Measurements from ENCODE around the gene C1orf167.

The C1orf167 gene

GRCh38 chr1:11738783-11739182, 23.2 kb upstream of the C1orf167 start:
- peaks cover 14% of the 10 kb centered on the region for H3K4me1 ChIP-seq (ENCODE audit: control insufficient read depth, insufficient read depth, low read length)
- peaks cover 3% of the 10 kb centered on the region for H3K36me3 ChIP-seq (ENCODE audit: control insufficient read depth, insufficient read depth, low read length)
- no peak overlapping the region for H3K4me3 ChIP-seq (ENCODE audit: low read depth, low read length)
- no peak overlapping the region for H3K9ac ChIP-seq (ENCODE audit: low read depth, low read length)
- no peaks in the 10 kb centered on the region for H3K9me3 ChIP-seq (ENCODE audit: control insufficient read depth, insufficient read depth, low read length)
- no peaks in the 10 kb centered on the region for H3K27me3 ChIP-seq (ENCODE audit: control insufficient read depth, insufficient read depth, low read length)

- H3K9me3 ChIP-seq (ENCODE audit: control insufficient read depth, insufficient read depth, low read length), result no peaks in the 10 kb centered on the region
- H3K4me3 ChIP-seq (ENCODE audit: low read depth, low read length), result no peak overlapping the region
- H3K9ac ChIP-seq (ENCODE audit: low read depth, low read length), result no peak overlapping the region
- peaks cover 3% of the 10 kb centered on the region for H3K36me3 ChIP-seq (ENCODE audit: control insufficient read depth, insufficient read depth, low read length)
- H3K4me1 ChIP-seq (ENCODE audit: control insufficient read depth, insufficient read depth, low read length), result peaks cover 12% of the 10 kb centered on the region
- H3K27me3 ChIP-seq (ENCODE audit: control insufficient read depth, insufficient read depth, low read length), result no peaks in the 10 kb centered on the region
Observed at GRCh38 chr1:11740258-11741192, 21.5 kb upstream of the C1orf167 start.

- Histone ChIP-seq H3K4me1 (ENCODE audit: control insufficient read depth, insufficient read depth, low read length) (peaks cover 11% of the 10 kb centered on the region), H3K4me3 (ENCODE audit: low read depth, low read length) (no peak overlapping the region), H3K9me3 (ENCODE audit: control insufficient read depth, insufficient read depth, low read length) (no peaks in the 10 kb centered on the region), H3K36me3 (ENCODE audit: control insufficient read depth, insufficient read depth, low read length) (peaks cover 3% of the 10 kb centered on the region), H3K27me3 (ENCODE audit: control insufficient read depth, insufficient read depth, low read length) (no peaks in the 10 kb centered on the region), H3K9ac (ENCODE audit: low read depth, low read length) (no peak overlapping the region)
Observed at GRCh38 chr1:11741482-11741881, 20.5 kb upstream of the C1orf167 start.

GRCh38 chr1:11741919-11742558, 20.0 kb upstream of the C1orf167 start:
- peaks cover 9% of the 10 kb centered on the region for H3K4me1 ChIP-seq (ENCODE audit: control insufficient read depth, insufficient read depth, low read length)
- no peak overlapping the region for H3K4me3 ChIP-seq (ENCODE audit: low read depth, low read length)
- no peaks in the 10 kb centered on the region for H3K9me3 ChIP-seq (ENCODE audit: control insufficient read depth, insufficient read depth, low read length)
- H3K27me3 ChIP-seq (ENCODE audit: control insufficient read depth, insufficient read depth, low read length), result no peaks in the 10 kb centered on the region
- no peak overlapping the region for H3K9ac ChIP-seq (ENCODE audit: low read depth, low read length)
- H3K36me3 ChIP-seq (ENCODE audit: control insufficient read depth, insufficient read depth, low read length), result peaks cover 3% of the 10 kb centered on the region

GRCh38 chr1:11744287-11744686, 17.7 kb upstream of the C1orf167 start:
- H3K9me3 ChIP-seq (ENCODE audit: control insufficient read depth, insufficient read depth, low read length), result no peaks in the 10 kb centered on the region
- H3K36me3 ChIP-seq (ENCODE audit: control insufficient read depth, insufficient read depth, low read length), result peaks cover 12% of the 10 kb centered on the region
- no peak overlapping the region for H3K4me3 ChIP-seq (ENCODE audit: low read depth, low read length)
- no peak overlapping the region for H3K9ac ChIP-seq (ENCODE audit: low read depth, low read length)
- no peaks in the 10 kb centered on the region for H3K27me3 ChIP-seq (ENCODE audit: control insufficient read depth, insufficient read depth, low read length)
- H3K4me1 ChIP-seq (ENCODE audit: control insufficient read depth, insufficient read depth, low read length), result peaks cover 6% of the 10 kb centered on the region

- no peaks in the 10 kb centered on the region for H3K9me3 ChIP-seq (ENCODE audit: control insufficient read depth, insufficient read depth, low read length)
- no peaks in the 10 kb centered on the region for H3K27me3 ChIP-seq (ENCODE audit: control insufficient read depth, insufficient read depth, low read length)
- peaks cover 6% of the 10 kb centered on the region for H3K4me1 ChIP-seq (ENCODE audit: control insufficient read depth, insufficient read depth, low read length)
- peaks cover 29% of the 10 kb centered on the region for H3K36me3 ChIP-seq (ENCODE audit: control insufficient read depth, insufficient read depth, low read length)
- no peak overlapping the region for H3K4me3 ChIP-seq (ENCODE audit: low read depth, low read length)
- no peak overlapping the region for H3K9ac ChIP-seq (ENCODE audit: low read depth, low read length)
Observed at GRCh38 chr1:11746092-11746491, 15.9 kb upstream of the C1orf167 start.

GRCh38 chr1:11746795-11747487, 15.1 kb upstream of the C1orf167 start:
- no peaks in the 10 kb centered on the region for H3K9me3 ChIP-seq (ENCODE audit: control insufficient read depth, insufficient read depth, low read length)
- no peak overlapping the region for H3K4me3 ChIP-seq (ENCODE audit: low read depth, low read length)
- H3K36me3 ChIP-seq (ENCODE audit: control insufficient read depth, insufficient read depth, low read length), result peaks cover 34% of the 10 kb centered on the region
- peaks cover 6% of the 10 kb centered on the region for H3K4me1 ChIP-seq (ENCODE audit: control insufficient read depth, insufficient read depth, low read length)
- no peaks in the 10 kb centered on the region for H3K27me3 ChIP-seq (ENCODE audit: control insufficient read depth, insufficient read depth, low read length)
- no peak overlapping the region for H3K9ac ChIP-seq (ENCODE audit: low read depth, low read length)

- no peaks in the 10 kb centered on the region for H3K27me3 ChIP-seq (ENCODE audit: control insufficient read depth, insufficient read depth, low read length)
- H3K9me3 ChIP-seq (ENCODE audit: control insufficient read depth, insufficient read depth, low read length), result no peaks in the 10 kb centered on the region
- no peak overlapping the region for H3K4me3 ChIP-seq (ENCODE audit: low read depth, low read length)
- H3K9ac ChIP-seq (ENCODE audit: low read depth, low read length), result no peak overlapping the region
- H3K36me3 ChIP-seq (ENCODE audit: control insufficient read depth, insufficient read depth, low read length), result peaks cover 34% of the 10 kb centered on the region
- peaks cover 3% of the 10 kb centered on the region for H3K4me1 ChIP-seq (ENCODE audit: control insufficient read depth, insufficient read depth, low read length)
Observed at GRCh38 chr1:11748294-11749202, 13.4 kb upstream of the C1orf167 start.

- no peaks in the 10 kb centered on the region for H3K9me3 ChIP-seq (ENCODE audit: control insufficient read depth, insufficient read depth, low read length)
- no peaks in the 10 kb centered on the region for H3K27me3 ChIP-seq (ENCODE audit: control insufficient read depth, insufficient read depth, low read length)
- H3K4me3 ChIP-seq (ENCODE audit: low read depth, low read length), result no peak overlapping the region
- H3K9ac ChIP-seq (ENCODE audit: low read depth, low read length), result no peak overlapping the region
- H3K36me3 ChIP-seq (ENCODE audit: control insufficient read depth, insufficient read depth, low read length), result peaks cover 34% of the 10 kb centered on the region
- H3K4me1 ChIP-seq (ENCODE audit: control insufficient read depth, insufficient read depth, low read length), result peaks cover 3% of the 10 kb centered on the region
Observed at GRCh38 chr1:11749203-11749689, 12.7 kb upstream of the C1orf167 start.

GRCh38 chr1:11749996-11750395, 12.0 kb upstream of the C1orf167 start:
- no peaks in the 10 kb centered on the region for H3K27me3 ChIP-seq (ENCODE audit: control insufficient read depth, insufficient read depth, low read length)
- H3K4me3 ChIP-seq (ENCODE audit: low read depth, low read length), result no peak overlapping the region
- H3K4me1 ChIP-seq (ENCODE audit: control insufficient read depth, insufficient read depth, low read length), result peaks cover 3% of the 10 kb centered on the region
- H3K9me3 ChIP-seq (ENCODE audit: control insufficient read depth, insufficient read depth, low read length), result no peaks in the 10 kb centered on the region
- no peak overlapping the region for H3K9ac ChIP-seq (ENCODE audit: low read depth, low read length)
- H3K36me3 ChIP-seq (ENCODE audit: control insufficient read depth, insufficient read depth, low read length), result peaks cover 34% of the 10 kb centered on the region

GRCh38 chr1:11751087-11751486, 10.9 kb upstream of the C1orf167 start:
- Histone ChIP-seq H3K4me1 (ENCODE audit: control insufficient read depth, insufficient read depth, low read length) (peaks cover 3% of the 10 kb centered on the region), H3K27me3 (ENCODE audit: control insufficient read depth, insufficient read depth, low read length) (no peaks in the 10 kb centered on the region), H3K9me3 (ENCODE audit: control insufficient read depth, insufficient read depth, low read length) (no peaks in the 10 kb centered on the region), H3K9ac (ENCODE audit: low read depth, low read length) (no peak overlapping the region), H3K4me3 (ENCODE audit: low read depth, low read length) (no peak overlapping the region), H3K36me3 (ENCODE audit: control insufficient read depth, insufficient read depth, low read length) (peaks cover 34% of the 10 kb centered on the region)

Data from iPS-15b (cell line).